ENCODE results near the gene USH2A. TPM values are rescaled to one million over a fixed set of nuclear protein-coding genes. Genes with fewer than 3 reads are reported as not detected.

The USH2A gene
- total and polyA plus RNA-seq, 9 donors: 0.06 to 0.40 (median 0.09) TPM

GRCh38 chr1:215875712-215876111, 547.5 kb downstream of the USH2A start:
- Histone ChIP-seq H3K27ac (ENCODE audit: low read length) (no peak overlapping the region), H3K27me3 (ENCODE audit: control insufficient read depth, insufficient read depth, low read length) (no peaks in the 10 kb centered on the region), H3K9me3 (replicated peaks; ENCODE audit: control insufficient read depth, low read depth, low read length) (no peaks in the 10 kb centered on the region), H3K4me3 (ENCODE audit: low read length) (no peak overlapping the region), H3K36me3 (ENCODE audit: control insufficient read depth, insufficient read depth, low read length) (no peaks in the 10 kb centered on the region), H3K4me1 (ENCODE audit: control insufficient read depth, insufficient read depth, low read length) (no peaks in the 10 kb centered on the region)
- no peak for DNase-seq
- WGBS (ENCODE audit: insufficient coverage): no CpG with 5 or more reads among the region's 1 CpG

GRCh38 chr1:215875236-215875635, 548.0 kb downstream of the USH2A start:
- no peak overlapping the region for H3K4me3 ChIP-seq (ENCODE audit: low read length)
- H3K9me3 ChIP-seq (replicated peaks; ENCODE audit: control insufficient read depth, low read depth, low read length): no peaks in the 10 kb centered on the region
- WGBS (ENCODE audit: insufficient coverage): no CpG with 5 or more reads among the region's 3 CpGs
- no peak for DNase-seq
- H3K27me3 ChIP-seq (ENCODE audit: control insufficient read depth, insufficient read depth, low read length): no peaks in the 10 kb centered on the region
- H3K4me1 ChIP-seq (ENCODE audit: control insufficient read depth, insufficient read depth, low read length): no peaks in the 10 kb centered on the region
- no peaks in the 10 kb centered on the region for H3K36me3 ChIP-seq (ENCODE audit: control insufficient read depth, insufficient read depth, low read length)
- no peak overlapping the region for H3K27ac ChIP-seq (ENCODE audit: low read length)

- H3K27me3 ChIP-seq (ENCODE audit: control insufficient read depth, insufficient read depth, low read length): no peaks in the 10 kb centered on the region
- H3K27ac ChIP-seq (ENCODE audit: low read length): no peak overlapping the region
- H3K4me1 ChIP-seq (ENCODE audit: control insufficient read depth, insufficient read depth, low read length): no peaks in the 10 kb centered on the region
- DNase-seq: no peak
- H3K9me3 ChIP-seq (replicated peaks; ENCODE audit: control insufficient read depth, low read depth, low read length): no peaks in the 10 kb centered on the region
- no peak overlapping the region for H3K4me3 ChIP-seq (ENCODE audit: low read length)
- 69% methylated on average over 2 of the region's 3 CpGs for WGBS (ENCODE audit: insufficient coverage)
- H3K36me3 ChIP-seq (ENCODE audit: control insufficient read depth, insufficient read depth, low read length): no peaks in the 10 kb centered on the region
Observed at GRCh38 chr1:215872658-215873057, 550.6 kb downstream of the USH2A start.

GRCh38 chr1:215868500-215868899, 554.7 kb downstream of the USH2A start:
- WGBS (ENCODE audit: insufficient coverage): 67% methylated on average over 1 of the region's 1 CpG
- no peaks in the 10 kb centered on the region for H3K36me3 ChIP-seq (ENCODE audit: control insufficient read depth, insufficient read depth, low read length)
- no peaks in the 10 kb centered on the region for H3K9me3 ChIP-seq (replicated peaks; ENCODE audit: control insufficient read depth, low read depth, low read length)
- H3K4me3 ChIP-seq (ENCODE audit: low read length): no peak overlapping the region
- no peaks in the 10 kb centered on the region for H3K27me3 ChIP-seq (ENCODE audit: control insufficient read depth, insufficient read depth, low read length)
- no peak for DNase-seq
- H3K27ac ChIP-seq (ENCODE audit: low read length): no peak overlapping the region
- no peaks in the 10 kb centered on the region for H3K4me1 ChIP-seq (ENCODE audit: control insufficient read depth, insufficient read depth, low read length)

GRCh38 chr1:215865060-215865459, 558.2 kb downstream of the USH2A start:
- H3K36me3 ChIP-seq (ENCODE audit: control insufficient read depth, insufficient read depth, low read length): no peaks in the 10 kb centered on the region
- no peak for DNase-seq
- no peaks in the 10 kb centered on the region for H3K4me1 ChIP-seq (ENCODE audit: control insufficient read depth, insufficient read depth, low read length)
- H3K4me3 ChIP-seq (ENCODE audit: low read length): no peak overlapping the region
- WGBS (ENCODE audit: insufficient coverage): no CpG with 5 or more reads among the region's 3 CpGs
- no peak overlapping the region for H3K27ac ChIP-seq (ENCODE audit: low read length)
- no peaks in the 10 kb centered on the region for H3K27me3 ChIP-seq (ENCODE audit: control insufficient read depth, insufficient read depth, low read length)
- H3K9me3 ChIP-seq (replicated peaks; ENCODE audit: control insufficient read depth, low read depth, low read length): no peaks in the 10 kb centered on the region

GRCh38 chr1:215863796-215864195, 559.5 kb downstream of the USH2A start:
- H3K4me3 ChIP-seq (ENCODE audit: low read length): no peak overlapping the region
- H3K4me1 ChIP-seq (ENCODE audit: control insufficient read depth, insufficient read depth, low read length): no peaks in the 10 kb centered on the region
- H3K27ac ChIP-seq (ENCODE audit: low read length): no peak overlapping the region
- H3K27me3 ChIP-seq (ENCODE audit: control insufficient read depth, insufficient read depth, low read length): no peaks in the 10 kb centered on the region
- H3K36me3 ChIP-seq (ENCODE audit: control insufficient read depth, insufficient read depth, low read length): no peaks in the 10 kb centered on the region
- H3K9me3 ChIP-seq (replicated peaks; ENCODE audit: control insufficient read depth, low read depth, low read length): no peaks in the 10 kb centered on the region
- DNase-seq: no peak

GRCh38 chr1:215860833-215861232, 562.4 kb downstream of the USH2A start:
- no peaks in the 10 kb centered on the region for H3K9me3 ChIP-seq (replicated peaks; ENCODE audit: control insufficient read depth, low read depth, low read length)
- H3K4me3 ChIP-seq (ENCODE audit: low read length): no peak overlapping the region
- WGBS (ENCODE audit: insufficient coverage): no CpG with 5 or more reads among the region's 3 CpGs
- no peaks in the 10 kb centered on the region for H3K36me3 ChIP-seq (ENCODE audit: control insufficient read depth, insufficient read depth, low read length)
- H3K27ac ChIP-seq (ENCODE audit: low read length): no peak overlapping the region
- no peaks in the 10 kb centered on the region for H3K27me3 ChIP-seq (ENCODE audit: control insufficient read depth, insufficient read depth, low read length)
- H3K4me1 ChIP-seq (ENCODE audit: control insufficient read depth, insufficient read depth, low read length): no peaks in the 10 kb centered on the region
- DNase-seq: no peak

- DNase-seq: no peak
- no peaks in the 10 kb centered on the region for H3K36me3 ChIP-seq (ENCODE audit: control insufficient read depth, insufficient read depth, low read length)
- no peak overlapping the region for H3K4me3 ChIP-seq (ENCODE audit: low read length)
- WGBS (ENCODE audit: insufficient coverage): 100% methylated on average over 2 of the region's 2 CpGs
- no peaks in the 10 kb centered on the region for H3K27me3 ChIP-seq (ENCODE audit: control insufficient read depth, insufficient read depth, low read length)
- H3K27ac ChIP-seq (ENCODE audit: low read length): no peak overlapping the region
- H3K4me1 ChIP-seq (ENCODE audit: control insufficient read depth, insufficient read depth, low read length): no peaks in the 10 kb centered on the region
- peaks cover 7% of the 10 kb centered on the region for H3K9me3 ChIP-seq (replicated peaks; ENCODE audit: control insufficient read depth, low read depth, low read length)
Observed at GRCh38 chr1:215857317-215857716, 565.9 kb downstream of the USH2A start.

GRCh38 chr1:215845234-215845891, 577.9 kb downstream of the USH2A start:
- no peak for DNase-seq
- Histone ChIP-seq H3K4me3 (ENCODE audit: low read length) (no peak overlapping the region), H3K27me3 (ENCODE audit: control insufficient read depth, insufficient read depth, low read length) (no peaks in the 10 kb centered on the region), H3K27ac (ENCODE audit: low read length) (no peak overlapping the region), H3K36me3 (ENCODE audit: control insufficient read depth, insufficient read depth, low read length) (no peaks in the 10 kb centered on the region), H3K4me1 (ENCODE audit: control insufficient read depth, insufficient read depth, low read length) (no peaks in the 10 kb centered on the region), H3K9me3 (replicated peaks; ENCODE audit: control insufficient read depth, low read depth, low read length) (peaks cover 3% of the 10 kb centered on the region)
- no CpG with 5 or more reads among the region's 6 CpGs for WGBS (ENCODE audit: insufficient coverage)

- Histone ChIP-seq H3K27ac (ENCODE audit: low read length) (no peak overlapping the region), H3K36me3 (ENCODE audit: control insufficient read depth, insufficient read depth, low read length) (no peaks in the 10 kb centered on the region), H3K4me1 (ENCODE audit: control insufficient read depth, insufficient read depth, low read length) (no peaks in the 10 kb centered on the region), H3K9me3 (replicated peaks; ENCODE audit: control insufficient read depth, low read depth, low read length) (peaks cover 3% of the 10 kb centered on the region), H3K27me3 (ENCODE audit: control insufficient read depth, insufficient read depth, low read length) (no peaks in the 10 kb centered on the region), H3K4me3 (ENCODE audit: low read length) (no peak overlapping the region)
- WGBS (ENCODE audit: insufficient coverage): no CpG with 5 or more reads among the region's 2 CpGs
- no peak for DNase-seq
Observed at GRCh38 chr1:215844777-215845176, 578.5 kb downstream of the USH2A start.

GRCh38 chr1:215844266-215844665, 579.0 kb downstream of the USH2A start:
- Histone ChIP-seq H3K27me3 (ENCODE audit: control insufficient read depth, insufficient read depth, low read length) (no peaks in the 10 kb centered on the region), H3K36me3 (ENCODE audit: control insufficient read depth, insufficient read depth, low read length) (no peaks in the 10 kb centered on the region), H3K4me3 (ENCODE audit: low read length) (no peak overlapping the region), H3K27ac (ENCODE audit: low read length) (no peak overlapping the region), H3K9me3 (replicated peaks; ENCODE audit: control insufficient read depth, low read depth, low read length) (peaks cover 3% of the 10 kb centered on the region), H3K4me1 (ENCODE audit: control insufficient read depth, insufficient read depth, low read length) (no peaks in the 10 kb centered on the region)
- no peak for DNase-seq
- 75% methylated on average over 1 of the region's 4 CpGs for WGBS (ENCODE audit: insufficient coverage)
